Measurements from ENCODE around the gene PLN. TPM values are rescaled to one million over a fixed set of nuclear protein-coding genes. Genes with fewer than 3 reads are reported as not detected.

Gene PLN
- 10 to 100 TPM in 1 of 10 donors, 1 to 10 TPM in 9; 3.2 to 10.2 (median 5.4) TPM for polyA plus RNA-seq (ENCODE audit: insufficient read length in 10 of 10)
- long read RNA-seq, donor 1, transcript PLN-201 (2 exons, 2,001 nt): major isoform, 5 of 5 reads
- long read RNA-seq, donor 1, partial matches to known transcripts: 0 of 5 reads
- long read RNA-seq, donor 1, other reads (novel, unspliced or antisense): 0 of 5 reads
- long read RNA-seq, donor 2, transcript PLN-201 (2 exons, 2,001 nt): major isoform, 5 of 5 reads
- long read RNA-seq, donor 2, partial matches to known transcripts: 0 of 5 reads
- long read RNA-seq, donor 2, other reads (novel, unspliced or antisense): 0 of 5 reads
- long read RNA-seq, donor 3: 0 reads
- long read RNA-seq, donor 4: 0 reads
- long read RNA-seq, donor 5, partial matches to known transcripts: 0 of 2 reads
- long read RNA-seq, donor 5, other reads (novel, unspliced or antisense): 0 of 2 reads
- long read RNA-seq, donor 6, partial matches to known transcripts: 0 of 2 reads
- long read RNA-seq, donor 6, other reads (novel, unspliced or antisense): 0 of 2 reads
- long read RNA-seq, donor 7, partial matches to known transcripts: 0 of 2 reads
- long read RNA-seq, donor 7, other reads (novel, unspliced or antisense): 0 of 2 reads
- long read RNA-seq, donor 8, partial matches to known transcripts: 0 of 2 reads
- long read RNA-seq, donor 8, other reads (novel, unspliced or antisense): 0 of 2 reads
- long read RNA-seq, donor 9, partial matches to known transcripts: 0 of 1 reads
- long read RNA-seq, donor 9, other reads (novel, unspliced or antisense): 0 of 1 reads

- no peak for DNase-seq
Observed at GRCh38 chr6:118548136-118548535, at the start of gene PLN. PLN (plus strand) TSS chr6:118548296; CDS start chr6:118558922, 10,626 bp downstream.

DNA sequence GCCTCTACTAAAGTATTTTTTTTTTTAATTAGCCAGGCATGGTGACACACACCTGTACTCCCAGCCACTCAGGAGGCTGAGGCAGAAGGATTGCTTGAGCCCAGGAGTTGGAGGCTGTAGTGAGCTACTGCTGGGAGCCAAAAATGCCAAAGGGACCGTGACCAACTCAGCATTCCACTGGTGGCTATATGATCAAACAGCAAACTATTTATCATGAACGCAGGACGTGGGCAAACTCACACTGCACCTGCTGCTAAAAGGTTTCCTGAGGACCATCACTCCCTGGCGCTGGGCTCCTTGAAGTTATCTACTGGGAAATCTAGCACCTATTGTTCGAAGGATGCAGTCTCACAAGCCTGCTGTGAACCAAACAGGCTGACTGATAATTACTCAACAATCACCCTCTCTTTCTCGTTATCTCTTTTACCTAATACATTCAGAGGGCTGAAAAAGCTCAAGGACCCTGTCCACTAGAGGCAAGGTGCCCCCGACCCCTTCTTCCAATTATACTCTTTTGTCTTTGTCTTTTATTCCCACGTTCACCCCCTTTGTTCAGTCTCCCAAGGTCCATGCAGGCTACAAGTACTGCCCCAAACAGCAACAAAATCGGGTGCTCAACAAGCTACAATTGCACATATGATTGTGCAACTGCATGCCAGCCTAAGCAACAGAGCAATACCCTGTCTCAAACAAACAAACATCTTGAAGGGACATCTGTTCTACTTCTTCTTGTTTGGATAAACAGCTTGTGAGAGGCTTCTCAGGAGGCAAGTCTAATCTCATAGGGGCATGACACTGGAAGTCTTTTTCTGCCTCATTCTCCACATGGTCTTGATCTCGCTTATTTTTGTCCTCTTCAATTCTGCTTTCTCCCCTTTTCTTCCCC lies 47.7 kb upstream of the PLN start:
- DNase-seq: no peak

- no peak for DNase-seq
Observed at GRCh38 chr6:118501099-118501498, 47.0 kb upstream of the PLN start.

- peak in 1 of 3 donors; percentile 8 for DNase-seq
Observed at GRCh38 chr6:118501765-118502164, 46.3 kb upstream of the PLN start.

DNA sequence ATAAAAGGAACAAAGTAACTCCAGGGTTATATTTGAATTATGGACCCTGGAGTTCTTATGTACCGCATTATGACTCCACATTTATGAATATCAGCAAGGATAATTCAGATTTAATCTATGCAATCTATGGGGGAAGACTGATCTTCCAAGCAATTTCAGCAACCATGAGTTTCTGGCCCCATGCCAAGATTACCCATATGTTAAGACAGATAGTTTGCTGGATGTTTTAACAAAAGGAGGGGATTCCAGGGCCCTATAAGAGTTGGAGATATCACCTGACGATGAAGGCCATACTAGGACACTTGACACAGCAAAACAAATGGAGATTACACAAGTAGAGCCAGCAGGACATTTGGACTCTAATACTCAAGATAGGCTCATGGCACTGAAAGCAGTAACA lies 45.9 kb upstream of the PLN start:
- no peak for DNase-seq

- DNase-seq: no peak
Observed at GRCh38 chr6:118504611-118505010, 43.5 kb upstream of the PLN start.

GRCh38 chr6:118505656-118506055 lies 42.4 kb upstream of the PLN start:
- no peak for DNase-seq

DNA sequence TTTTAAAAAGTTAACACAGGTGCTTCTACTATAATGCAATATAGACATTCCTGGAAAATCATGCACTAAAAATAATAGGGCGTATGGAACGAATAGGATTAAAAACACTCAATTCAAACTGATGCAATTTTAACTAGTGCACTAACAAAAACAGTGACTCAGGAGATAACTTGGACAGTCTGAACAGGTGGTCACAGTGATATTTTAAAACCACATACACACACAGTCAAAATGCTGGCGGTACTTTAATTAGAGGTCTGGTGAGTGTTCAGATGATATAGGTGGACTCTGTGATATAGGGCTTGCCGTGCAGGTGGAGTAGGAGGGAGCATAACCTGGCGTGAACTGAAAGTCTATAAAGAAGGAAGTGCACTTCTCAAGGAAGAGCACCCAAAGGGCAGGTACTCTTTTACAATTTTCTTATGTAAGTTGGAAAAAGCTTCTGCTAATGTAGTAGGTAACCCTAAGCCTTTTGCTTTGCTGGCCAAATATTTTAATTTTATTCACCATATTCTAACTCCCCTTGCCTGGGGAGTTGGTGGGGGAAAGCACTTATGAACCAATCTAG lies 41.9 kb upstream of the PLN start:
- DNase-seq: peak in 1 of 3 donors; percentile 3

GRCh38 chr6:118507636-118508035 lies 40.5 kb upstream of the PLN start:
- no peak for DNase-seq

GRCh38 chr6:118509009-118509617 lies 39.0 kb upstream of the PLN start:
- DNase-seq: peak in 2 of 3 donors; percentile 7 to 23

- no peak for DNase-seq
Observed at GRCh38 chr6:118511930-118512715, 36.0 kb upstream of the PLN start.

GRCh38 chr6:118514689-118515088 lies 33.4 kb upstream of the PLN start:
- peak in 1 of 3 donors; percentile 11 for DNase-seq

DNA sequence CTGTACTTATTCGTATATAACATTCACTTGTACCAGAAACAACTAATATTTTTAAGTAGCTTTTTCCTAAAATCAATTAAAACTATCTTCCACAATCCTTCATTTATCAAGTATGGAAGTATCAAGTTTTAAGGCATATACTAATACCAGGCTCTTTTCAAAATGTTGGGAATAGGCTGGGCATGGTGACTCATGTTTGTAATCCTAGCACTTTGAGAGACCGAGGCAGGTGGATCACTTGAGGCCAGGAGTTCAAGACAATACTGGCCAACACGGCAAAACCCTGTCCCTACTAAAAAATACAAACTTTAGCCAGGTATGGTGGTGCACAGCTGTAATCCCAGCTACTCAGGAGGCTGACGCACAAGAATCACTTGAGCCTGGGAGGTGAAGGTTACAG lies 25.7 kb upstream of the PLN start:
- no peak for DNase-seq

GRCh38 chr6:118523216-118523615 lies 24.9 kb upstream of the PLN start:
- DNase-seq: no peak

DNA sequence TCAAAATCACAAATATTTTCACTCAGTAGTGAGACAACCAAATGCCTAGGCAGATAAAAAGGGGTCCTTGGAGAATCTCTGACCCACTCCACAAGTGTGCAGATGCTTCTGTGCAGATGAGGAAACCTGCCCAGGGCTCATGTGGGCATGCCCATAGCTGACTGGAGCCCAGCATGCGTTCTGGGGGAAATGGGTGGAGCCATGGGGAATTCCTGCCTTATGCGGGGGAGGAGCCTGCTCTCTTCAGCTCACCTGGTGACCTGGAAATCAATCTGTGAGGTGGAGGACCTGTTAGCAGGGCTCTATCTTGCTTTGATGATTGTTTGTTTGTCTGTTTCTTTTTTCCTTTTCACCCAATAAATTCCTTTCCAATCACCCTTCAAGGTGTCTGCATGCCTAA lies 23.4 kb upstream of the PLN start:
- no peak for DNase-seq

DNA sequence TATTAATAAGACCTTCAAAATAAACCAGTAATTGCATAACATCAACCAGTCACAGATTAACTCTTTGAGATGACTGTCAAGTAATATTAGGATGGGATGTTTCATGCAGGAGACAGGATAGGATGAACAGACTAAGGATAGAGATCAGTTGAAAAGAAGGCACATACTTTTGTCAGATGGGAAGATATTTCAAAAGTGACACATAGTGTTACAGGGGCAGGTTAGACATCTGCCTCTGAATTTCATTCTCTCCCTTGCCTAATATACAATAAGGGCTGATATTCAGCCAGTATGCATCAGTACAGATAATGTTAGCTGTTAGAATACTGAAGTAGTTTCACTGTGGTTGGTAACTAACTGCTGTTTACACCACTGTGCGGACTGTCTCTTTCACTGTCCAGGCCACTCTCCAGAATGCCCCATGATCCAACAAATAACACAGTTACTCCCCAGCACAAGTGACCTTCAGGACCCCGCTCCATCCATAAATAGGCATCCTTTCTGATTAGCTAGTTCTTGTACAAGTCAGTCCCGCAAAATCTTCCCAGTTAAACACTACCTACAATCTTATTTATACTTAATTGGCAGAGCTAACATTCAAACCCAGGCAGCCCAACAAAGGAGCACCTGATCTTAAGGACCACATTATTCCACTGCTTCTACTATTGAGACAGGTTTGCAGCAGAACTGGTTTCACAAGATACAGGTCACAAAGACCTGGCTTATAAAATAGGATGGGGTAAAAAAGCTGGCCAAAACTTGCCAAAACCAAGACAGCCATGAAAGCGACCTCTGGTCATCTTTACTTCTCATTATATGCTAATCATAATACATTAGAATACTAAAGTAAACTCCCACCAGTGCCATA lies 21.9 kb upstream of the PLN start:
- DNase-seq: no peak

GRCh38 chr6:118528129-118528528 lies 20.0 kb upstream of the PLN start:
- DNase-seq: no peak

DNA sequence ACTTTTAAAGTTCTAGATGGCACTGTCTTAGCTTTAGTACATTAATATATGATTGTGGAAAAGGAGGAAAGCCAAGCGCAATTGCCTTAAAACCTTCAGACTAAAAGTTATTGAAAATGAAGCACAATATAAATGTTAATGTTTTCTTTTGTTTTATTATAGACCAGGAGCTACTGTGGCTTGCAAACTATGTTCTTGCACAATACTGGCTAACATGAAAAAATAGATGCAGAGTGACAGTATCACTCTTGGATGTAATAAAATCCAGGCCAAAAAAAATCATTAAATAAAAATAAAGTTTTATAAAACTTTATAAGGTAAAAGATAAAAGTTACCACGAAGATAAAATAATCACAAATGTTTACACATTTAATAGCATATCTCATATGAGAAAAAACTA lies 18.3 kb upstream of the PLN start:
- no peak for DNase-seq

DNA sequence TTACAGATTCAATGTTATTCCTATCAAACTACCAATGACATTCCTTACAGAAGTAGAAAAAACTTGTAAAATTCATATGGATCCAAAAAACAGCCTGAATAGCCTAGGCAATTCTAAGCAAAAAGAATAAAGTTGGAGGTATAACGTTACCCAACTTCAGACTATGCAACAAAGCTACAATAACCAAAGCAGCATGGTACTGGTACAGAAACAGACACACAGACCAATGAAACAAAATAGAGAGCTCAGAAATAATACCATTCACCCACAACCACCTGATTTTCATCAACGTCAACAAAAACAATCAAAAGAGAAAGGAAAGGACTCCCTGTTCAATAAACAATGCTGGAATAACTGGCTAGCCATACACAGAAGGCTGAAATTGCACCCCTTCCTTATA lies 17.2 kb upstream of the PLN start:
- no peak for DNase-seq

Measured in muscle of back (tissue), 13 donors.